Astrocyte of the cerebellum (primary cell): ENCODE measurements around the gene AADACL3.

Experiments
- DNase-seq: peaks from one replicate; pipeline ENCODE4 v3.0.0-alpha.2; 2011; ENCODE audit warnings: low read depth
- H3K4me3 ChIP-seq: 2 replicates; pipeline ENCODE4 v1.5.1; 2011; ENCODE audit warnings: mild to moderate bottlenecking, low read depth, low read length, moderate library complexity
- in situ Hi-C: cut with HindIII; loops from 2 replicates; pipeline ENCODE4 v1.10.0; 2017; ENCODE audit warnings: low sequenced_read_pairs
- TF ChIP-seq, protein P1 (sequence below): IDR thresholded peaks from 2 replicates; pipeline ENCODE4 v1.5.1; 2012; ENCODE audit warnings: low read length, low read depth, moderate library complexity, mild to moderate bottlenecking; ENCODE audit errors: missing control alignments

AADACL3 gene

DNA sequence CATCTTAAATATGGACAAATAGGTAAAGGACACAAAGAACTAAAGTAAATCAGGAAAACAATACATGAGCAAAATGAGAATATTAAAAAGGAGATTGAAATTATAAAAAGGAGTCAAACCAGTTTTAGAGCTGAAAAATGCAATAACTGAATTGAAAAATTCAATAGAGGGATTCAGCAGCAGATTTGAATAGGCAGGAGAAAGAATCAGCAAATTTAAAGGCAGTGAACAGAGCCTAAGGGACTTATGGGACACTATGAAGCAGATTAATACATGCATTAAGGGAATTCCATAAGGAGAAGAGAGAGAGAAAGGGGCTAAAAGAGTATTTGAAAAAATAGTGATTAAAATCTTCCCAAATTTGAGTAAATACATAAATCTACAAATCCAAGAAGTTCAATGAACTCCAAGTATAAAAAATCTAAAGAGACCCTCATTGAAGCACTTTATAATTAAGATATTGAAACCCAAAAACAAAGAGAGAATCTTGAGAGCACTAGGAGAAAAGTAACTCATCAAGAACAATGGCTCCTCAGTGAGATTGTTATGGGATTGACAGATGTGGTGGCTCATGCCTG is 33.0 kb downstream of the AADACL3 start:
- no peak overlapping the region for H3K4me3 ChIP-seq
- no peak for DNase-seq
- in situ Hi-C loops, result no loop called here
- TF ChIP-seq, protein P1, sequence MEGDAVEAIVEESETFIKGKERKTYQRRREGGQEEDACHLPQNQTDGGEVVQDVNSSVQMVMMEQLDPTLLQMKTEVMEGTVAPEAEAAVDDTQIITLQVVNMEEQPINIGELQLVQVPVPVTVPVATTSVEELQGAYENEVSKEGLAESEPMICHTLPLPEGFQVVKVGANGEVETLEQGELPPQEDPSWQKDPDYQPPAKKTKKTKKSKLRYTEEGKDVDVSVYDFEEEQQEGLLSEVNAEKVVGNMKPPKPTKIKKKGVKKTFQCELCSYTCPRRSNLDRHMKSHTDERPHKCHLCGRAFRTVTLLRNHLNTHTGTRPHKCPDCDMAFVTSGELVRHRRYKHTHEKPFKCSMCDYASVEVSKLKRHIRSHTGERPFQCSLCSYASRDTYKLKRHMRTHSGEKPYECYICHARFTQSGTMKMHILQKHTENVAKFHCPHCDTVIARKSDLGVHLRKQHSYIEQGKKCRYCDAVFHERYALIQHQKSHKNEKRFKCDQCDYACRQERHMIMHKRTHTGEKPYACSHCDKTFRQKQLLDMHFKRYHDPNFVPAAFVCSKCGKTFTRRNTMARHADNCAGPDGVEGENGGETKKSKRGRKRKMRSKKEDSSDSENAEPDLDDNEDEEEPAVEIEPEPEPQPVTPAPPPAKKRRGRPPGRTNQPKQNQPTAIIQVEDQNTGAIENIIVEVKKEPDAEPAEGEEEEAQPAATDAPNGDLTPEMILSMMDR, result no peak

DNA sequence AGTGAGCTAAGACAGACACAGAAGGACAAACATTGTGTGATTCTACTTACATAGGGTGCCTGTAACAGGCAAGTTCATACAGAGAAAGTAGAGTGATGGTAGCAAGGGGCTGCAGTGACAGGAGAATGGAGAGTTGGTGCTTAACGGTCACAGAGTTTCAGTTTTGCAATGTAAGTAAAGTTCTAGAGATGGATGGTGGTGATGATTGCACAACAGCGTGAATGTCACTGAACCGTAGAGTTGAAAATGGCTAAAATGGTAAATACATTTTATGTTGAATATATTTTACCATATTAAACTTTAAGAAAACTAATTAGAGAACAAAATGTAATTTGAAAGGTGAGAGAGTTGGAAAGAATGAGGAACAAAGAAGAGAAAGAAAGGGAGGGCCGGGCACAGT is 38.8 kb downstream of the AADACL3 start:
- in situ Hi-C loops, result no loop called here
- H3K4me3 ChIP-seq, result no peak overlapping the region
- DNase-seq, result no peak
- TF ChIP-seq, protein P1, result no peak

DNA sequence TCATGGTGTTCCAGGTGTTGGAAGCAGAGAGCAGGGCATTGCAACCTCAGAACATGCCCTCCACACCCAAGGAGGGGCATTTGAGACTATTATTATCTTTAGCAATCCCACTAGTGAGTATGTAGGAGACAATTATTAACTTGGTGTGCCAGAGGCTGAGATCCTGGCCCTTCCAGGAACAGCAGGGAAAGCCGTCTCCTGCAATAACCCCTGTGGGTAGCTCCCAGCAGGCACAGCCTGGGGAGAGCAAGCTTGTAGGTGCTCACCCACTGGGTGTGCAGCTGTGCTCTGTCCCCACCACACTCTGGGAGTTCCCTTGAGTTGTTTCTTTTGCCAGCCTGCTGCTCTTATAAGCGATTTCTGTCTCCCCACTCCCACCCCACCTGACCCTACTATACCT is 40.4 kb downstream of the AADACL3 start:
- TF ChIP-seq, protein P1, result no peak
- H3K4me3 ChIP-seq, result no peak overlapping the region
- DNase-seq, result no peak
- in situ Hi-C loops, result no loop called here

DNA sequence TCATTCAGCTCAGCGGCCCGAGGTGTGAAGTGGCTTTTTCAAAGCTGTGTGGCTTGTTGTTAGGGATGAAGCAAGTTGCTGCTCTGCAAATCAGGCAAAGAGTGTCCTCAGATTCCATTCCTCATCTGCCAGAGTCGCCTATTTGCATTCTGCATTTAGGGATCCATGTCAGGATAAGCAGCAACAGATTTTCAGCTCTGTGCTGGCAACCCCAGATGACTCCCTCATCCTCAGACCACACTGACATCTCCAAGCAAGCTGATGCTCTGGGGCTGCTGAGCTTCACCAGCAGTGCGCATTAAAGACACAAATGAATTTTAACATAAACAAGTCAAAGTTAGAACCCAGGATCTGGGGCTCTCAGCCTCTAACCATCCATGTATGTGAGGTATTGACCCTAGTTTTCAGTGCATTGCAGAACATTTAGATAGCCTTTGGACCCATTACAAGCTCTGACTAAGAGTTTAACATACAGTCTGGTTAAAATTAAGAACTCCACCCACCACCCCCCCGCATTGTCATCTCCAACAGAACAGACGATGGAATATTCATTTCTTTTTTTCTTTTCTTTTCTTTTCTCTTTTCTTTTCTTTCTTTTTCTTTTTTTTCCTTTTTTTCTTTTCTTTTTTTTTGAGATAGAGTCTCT is 41.0 kb downstream of the AADACL3 start:
- no peak overlapping the region for H3K4me3 ChIP-seq
- in situ Hi-C loops, result no loop called here

DNA sequence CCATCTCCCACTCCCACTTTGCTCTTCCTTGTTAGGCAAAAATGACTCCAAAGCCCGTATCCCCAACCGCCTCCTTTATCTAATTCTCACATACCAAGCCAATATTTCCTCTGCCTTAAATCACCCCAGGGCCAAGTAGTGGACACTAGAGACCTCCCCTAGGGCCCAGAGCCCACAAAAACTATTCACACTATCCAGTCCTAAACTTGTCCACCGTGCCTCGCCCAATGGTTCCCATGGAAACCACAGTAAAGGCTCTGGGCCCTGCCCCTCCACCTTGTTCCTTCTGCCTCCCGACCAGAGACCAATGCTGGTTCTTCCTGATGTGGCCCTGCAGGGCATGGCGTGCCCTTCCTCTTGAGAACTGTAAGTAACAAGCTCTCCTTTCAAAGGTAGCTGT is 41.9 kb downstream of the AADACL3 start:
- H3K4me3 ChIP-seq, result no peak overlapping the region
- in situ Hi-C loops, result no loop called here
- TF ChIP-seq, protein P1, result no peak
- DNase-seq, result no peak

More for the DNA sequence above, 41.0 kb downstream of the AADACL3 start:
- DNase-seq, result no peak
- TF ChIP-seq, protein P1, result no peak

DNA sequence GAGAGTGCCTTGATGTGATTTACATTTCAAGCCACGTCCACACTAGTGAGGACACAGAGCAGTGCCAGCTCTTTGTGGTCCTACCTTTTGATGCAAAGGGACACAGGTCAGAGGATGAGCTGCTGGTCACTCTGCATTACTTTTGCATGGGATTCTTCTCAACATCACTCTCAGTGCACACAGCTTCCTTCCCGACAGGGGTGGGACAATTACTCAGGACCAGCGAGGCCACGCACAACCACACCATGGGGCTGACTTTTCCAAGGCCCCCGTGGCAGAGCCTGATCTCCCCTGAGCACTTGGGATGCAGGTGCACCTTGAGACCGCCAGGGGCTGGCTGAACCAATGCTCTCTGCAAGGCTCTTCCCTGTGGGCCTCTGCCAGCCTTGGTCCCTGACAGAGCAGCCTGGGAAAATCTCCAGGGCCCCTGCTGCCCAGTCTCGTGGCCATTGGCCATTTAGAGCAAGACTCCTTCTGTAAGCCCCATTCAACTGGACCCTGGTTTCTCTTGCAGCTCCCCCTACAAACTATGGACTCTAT is 44.4 kb downstream of the AADACL3 start:
- in situ Hi-C loops, result no loop called here
- no peak overlapping the region for H3K4me3 ChIP-seq
- DNase-seq, result no peak
- TF ChIP-seq, protein P1, result no peak
